Neuronal stem cell (in vitro differentiated cells): ENCODE results near the gene MICAL2.

ENCODE experiments used
- DNase-seq: peaks from one replicate; pipeline ENCODE4 v3.0.0-alpha.2; 2013; ENCODE audit warnings: low spot score
- H2AFZ ChIP-seq: one replicate; pipeline ENCODE4 v1.6.1; 2013; ENCODE audit warnings: mild to moderate bottlenecking, low read length, inconsistent platforms
- H2AK5ac ChIP-seq: 2 replicates; pipeline ENCODE4 v1.6.1; 2013; ENCODE audit warnings: low read depth, mild to moderate bottlenecking, inconsistent platforms, low read length, moderate library complexity, mixed read lengths
- H2BK120ac ChIP-seq: 2 replicates; pipeline ENCODE4 v1.6.1; 2013; ENCODE audit warnings: low read depth, mild to moderate bottlenecking, inconsistent platforms, low read length, moderate library complexity, mixed read lengths
- H2BK12ac ChIP-seq: one replicate; pipeline ENCODE4 v1.6.1; 2013; ENCODE audit warnings: low read length, inconsistent platforms
- H2BK15ac ChIP-seq: 2 replicates; pipeline ENCODE4 v1.6.1; 2013; ENCODE audit warnings: mild to moderate bottlenecking, low read length, inconsistent platforms, mixed read lengths
- H2BK5ac ChIP-seq: one replicate; pipeline ENCODE4 v1.6.1; 2013; ENCODE audit warnings: inconsistent platforms, mild to moderate bottlenecking, low read length, moderate library complexity
- H3K14ac ChIP-seq: one replicate; pipeline ENCODE4 v1.6.1; 2013; ENCODE audit warnings: low read length, inconsistent platforms
- H3K18ac ChIP-seq: 2 replicates; pipeline ENCODE4 v1.6.1; 2013; ENCODE audit warnings: low read length, inconsistent platforms
- H3K23ac ChIP-seq: 2 replicates; pipeline ENCODE4 v1.6.1; 2013; ENCODE audit warnings: low read depth, mild to moderate bottlenecking, mixed read lengths, low read length, inconsistent platforms; ENCODE audit not compliant: poor library complexity
- H3K27ac ChIP-seq: replicated peaks from 3 replicates; pipeline ENCODE4 v1.5.1; 2013; ENCODE audit warnings: low read length, inconsistent platforms
- H3K27me3 ChIP-seq, 3 experiments: 2 replicates each; pipeline ENCODE4 v1.6.1; 2013; ENCODE audit warnings: low read length in 3 of 3, mild to moderate bottlenecking in 2 of 3, inconsistent platforms in 1 of 3, low read depth in 1 of 3, mixed read lengths in 1 of 3, moderate library complexity in 1 of 3; ENCODE audit not compliant: control insufficient read depth in 3 of 3, insufficient read depth in 3 of 3
- H3K36me3 ChIP-seq, 2 donors: replicated peaks in 1 of 2; 2 replicates each; pipeline ENCODE4 v1.6.1; 2013; ENCODE audit warnings: low read length in 2 of 2; ENCODE audit not compliant: control insufficient read depth in 2 of 2, insufficient read depth in 2 of 2
- H3K4ac ChIP-seq: 2 replicates; pipeline ENCODE4 v1.6.1; 2013; ENCODE audit warnings: inconsistent platforms, mild to moderate bottlenecking, low read length, moderate library complexity
- H3K4me1 ChIP-seq, 2 donors: 1 replicate in 1 of 2; 2 replicates in 1 of 2; pipeline ENCODE4 v1.6.1; 2013; ENCODE audit warnings: low read length in 2 of 2, low read depth in 1 of 2; ENCODE audit not compliant: control insufficient read depth in 2 of 2, insufficient read depth in 1 of 2
- H3K4me2 ChIP-seq: one replicate; pipeline ENCODE4 v1.6.1; 2013; ENCODE audit warnings: mild to moderate bottlenecking, low read length, inconsistent platforms; ENCODE audit not compliant: insufficient read depth, poor library complexity, severe bottlenecking
- H3K4me3 ChIP-seq, 2 donors: 2 replicates each; pipeline ENCODE4 v1.5.1; 2013; ENCODE audit warnings: low read length in 2 of 2, mild to moderate bottlenecking in 2 of 2, inconsistent platforms in 1 of 2, moderate library complexity in 1 of 2
- H3K79me1 ChIP-seq: one replicate; pipeline ENCODE4 v1.6.1; 2013; ENCODE audit warnings: low read depth, mild to moderate bottlenecking, inconsistent platforms, low read length, moderate library complexity
- H3K9ac ChIP-seq: one replicate; pipeline ENCODE4 v1.6.1; 2013; ENCODE audit warnings: mild to moderate bottlenecking, low read depth, low read length, inconsistent platforms; ENCODE audit not compliant: poor library complexity
- H3K9me3 ChIP-seq, 2 donors: replicated peaks in 1 of 2; 2 replicates each; pipeline versions ENCODE3 to v1.6.1; 2013; ENCODE audit warnings: low read length in 2 of 2, mild to moderate bottlenecking in 2 of 2, inconsistent platforms in 1 of 2, low read depth in 1 of 2, mixed read lengths in 1 of 2, moderate library complexity in 1 of 2; ENCODE audit not compliant: control insufficient read depth in 2 of 2, insufficient read depth in 1 of 2
- H4K8ac ChIP-seq: one replicate; pipeline ENCODE4 v1.6.1; 2013; ENCODE audit warnings: low read depth, mild to moderate bottlenecking, inconsistent platforms, low read length, moderate library complexity
- H4K91ac ChIP-seq: one replicate; pipeline ENCODE4 v1.6.1; 2013; ENCODE audit warnings: low read length, low read depth, mild to moderate bottlenecking, inconsistent platforms; ENCODE audit not compliant: poor library complexity
- WGBS, 2 donors: extraction: QIAGEN DNeasy Blood & Tissue Kit; methylation state at CpG; one replicate each; pipeline ENCODE4 v1.1.7; 2013; ENCODE audit warnings: missing lambda C conversion rate in 2 of 2, mixed read lengths in 1 of 2; ENCODE audit not compliant: insufficient read length in 2 of 2, insufficient replicate concordance in 1 of 2; ENCODE audit errors: extremely low coverage in 2 of 2; 5-methylcytosine and 5-hydroxymethylcytosine counted together

The MICAL2 gene

GRCh38 chr11:12288931-12289666 lies 178.7 kb downstream of the MICAL2 start:
- WGBS, 2 donors: no CpG with 5 or more reads among the region's 14 CpGs

DNA sequence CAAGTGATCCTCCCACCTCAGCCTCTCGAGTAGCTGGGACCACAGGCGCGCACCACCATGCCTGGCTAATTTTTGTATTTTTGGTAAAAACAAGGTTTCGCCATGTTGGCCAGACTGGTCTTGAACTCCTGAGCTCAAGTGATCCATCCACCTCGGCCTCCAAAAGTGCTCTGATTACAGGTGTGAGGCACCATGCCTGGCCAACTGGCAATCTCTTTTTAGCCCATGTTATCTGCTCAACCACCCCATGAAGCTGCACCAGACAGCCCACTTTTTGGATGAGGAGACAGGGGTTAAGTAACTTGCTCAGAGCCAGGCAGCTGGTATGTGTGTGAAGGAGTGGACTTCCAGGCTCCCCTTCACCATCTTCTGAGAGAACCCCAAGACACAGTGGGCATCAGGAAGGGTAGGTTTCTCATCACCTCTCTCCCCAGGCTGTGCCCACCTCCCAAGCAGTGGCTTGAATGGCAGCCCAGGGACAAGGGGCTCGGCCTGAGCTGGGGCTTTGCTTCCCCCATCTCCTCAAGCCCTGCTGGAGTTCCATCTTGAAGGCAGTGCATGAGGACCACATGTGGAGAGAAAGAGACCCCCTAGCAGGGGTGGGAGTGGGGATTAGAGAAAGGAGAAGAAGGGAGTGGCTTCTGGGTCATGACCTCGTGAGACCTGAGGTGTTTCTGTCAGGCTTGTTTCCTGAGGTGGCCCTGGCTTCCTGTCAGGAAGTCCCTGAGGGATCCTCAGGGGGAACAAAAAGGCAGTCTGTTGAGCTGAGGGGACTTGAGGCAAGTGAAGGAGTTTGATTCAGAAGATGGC lies 179.5 kb downstream of the MICAL2 start:
- peak overlapping the region; percentile 53 for H2AK5ac ChIP-seq
- no peak overlapping the region for H3K14ac ChIP-seq
- no peak overlapping the region for H4K91ac ChIP-seq
- H3K27me3 ChIP-seq: no peaks in the 10 kb centered on the region
- no peak overlapping the region for H3K9ac ChIP-seq
- H2BK120ac ChIP-seq: no peak overlapping the region
- H3K23ac ChIP-seq: no peak overlapping the region
- H3K27ac ChIP-seq: no peak overlapping the region
- H4K8ac ChIP-seq: no peak overlapping the region
- no CpG with 5 or more reads among the region's 7 CpGs for WGBS, 2 donors
- no peak for DNase-seq
- H3K9me3 ChIP-seq: no peaks in the 10 kb centered on the region
- H3K4me3 ChIP-seq: no peak overlapping the region
- H2BK5ac ChIP-seq: no peak overlapping the region
- H3K4me1 ChIP-seq: peaks cover 0 to 12% of the 10 kb centered on the region in 2 donors
- H2BK12ac ChIP-seq: no peak overlapping the region
- H2AFZ ChIP-seq: no peak overlapping the region
- no peak overlapping the region for H3K18ac ChIP-seq
- no peak overlapping the region for H3K4me2 ChIP-seq
- no peaks in the 10 kb centered on the region for H3K79me1 ChIP-seq
- no peak overlapping the region for H3K4ac ChIP-seq
- peak overlapping the region; percentile 7 for H2BK15ac ChIP-seq
- H3K36me3 ChIP-seq: no peaks in the 10 kb centered on the region

More at GRCh38 chr11:12288931-12289666, 178.7 kb downstream of the MICAL2 start:
- Histone ChIP-seq H3K4me3 (no peak overlapping the region), H3K79me1 (no peaks in the 10 kb centered on the region), H2BK5ac (peak overlapping the region; percentile 17), H3K4me1 (peaks cover 0 to 12% of the 10 kb centered on the region in 2 donors), H3K9ac (no peak overlapping the region), H3K4ac (no peak overlapping the region), H4K8ac (no peak overlapping the region), H2AFZ (peak overlapping the region; percentile 47), H2BK12ac (peak overlapping the region; percentile 82), H4K91ac (no peak overlapping the region), H3K9me3 (no peaks in the 10 kb centered on the region), H3K27ac (no peak overlapping the region), H3K27me3 (no peaks in the 10 kb centered on the region), H3K36me3 (no peaks in the 10 kb centered on the region), H2BK120ac (no peak overlapping the region), H2AK5ac (peak overlapping the region; percentile 70), H2BK15ac (peak overlapping the region; percentile 69), H3K18ac (peak overlapping the region; percentile 91), H3K4me2 (no peak overlapping the region), H3K14ac (peak overlapping the region; percentile 11), H3K23ac (peak overlapping the region; percentile 29)
- no peak for DNase-seq

DNA sequence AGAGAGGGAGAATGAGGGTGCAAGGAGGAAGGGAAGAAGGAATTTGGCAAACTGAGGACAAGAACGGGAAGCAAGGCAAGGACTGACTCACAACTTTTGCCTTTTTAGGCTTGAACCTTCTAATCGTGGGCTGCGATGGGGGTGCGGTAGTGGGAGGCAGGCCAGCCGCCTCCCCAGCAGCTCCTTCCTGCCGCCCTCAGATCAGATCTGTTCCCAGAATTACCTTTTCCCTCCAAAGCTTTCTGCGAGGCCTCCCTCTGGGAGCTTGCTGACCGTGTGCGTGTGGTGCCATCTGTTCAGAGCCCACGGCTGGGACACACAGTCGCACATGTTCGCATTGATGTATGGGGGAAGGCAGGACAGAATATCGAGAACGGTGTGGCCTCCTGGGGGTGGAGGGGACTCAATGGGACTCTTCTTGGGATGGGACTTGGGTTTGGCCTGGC lies 180.1 kb downstream of the MICAL2 start:
- Histone ChIP-seq H2BK120ac (no peak overlapping the region), H4K91ac (no peak overlapping the region), H3K23ac (no peak overlapping the region), H3K27ac (no peak overlapping the region), H3K9me3 (no peaks in the 10 kb centered on the region), H2AK5ac (no peak overlapping the region), H3K18ac (no peak overlapping the region), H3K4me3 (no peak overlapping the region), H4K8ac (no peak overlapping the region), H2BK5ac (no peak overlapping the region), H2BK15ac (no peak overlapping the region), H3K4me1 (peaks cover 0 to 12% of the 10 kb centered on the region in 2 donors), H2BK12ac (no peak overlapping the region), H3K9ac (no peak overlapping the region), H3K79me1 (no peaks in the 10 kb centered on the region), H3K36me3 (no peaks in the 10 kb centered on the region), H3K27me3 (no peaks in the 10 kb centered on the region), H2AFZ (no peak overlapping the region), H3K4ac (no peak overlapping the region), H3K14ac (no peak overlapping the region), H3K4me2 (no peak overlapping the region)
- DNase-seq: no peak
- WGBS, 2 donors: no CpG with 5 or more reads among the region's 14 CpGs

GRCh38 chr11:12291313-12291712 lies 180.9 kb downstream of the MICAL2 start:
- Histone ChIP-seq H3K27me3 (no peaks in the 10 kb centered on the region), H4K8ac (no peak overlapping the region), H3K14ac (no peak overlapping the region), H3K18ac (no peak overlapping the region), H3K79me1 (no peaks in the 10 kb centered on the region), H3K4ac (no peak overlapping the region), H3K4me3 (no peak overlapping the region), H3K27ac (no peak overlapping the region), H4K91ac (no peak overlapping the region), H3K4me2 (no peak overlapping the region), H3K9ac (no peak overlapping the region), H3K36me3 (no peaks in the 10 kb centered on the region), H2BK5ac (no peak overlapping the region), H3K9me3 (no peaks in the 10 kb centered on the region), H3K23ac (no peak overlapping the region), H2BK15ac (no peak overlapping the region), H2BK12ac (no peak overlapping the region), H2AFZ (no peak overlapping the region), H2AK5ac (no peak overlapping the region), H2BK120ac (no peak overlapping the region), H3K4me1 (peaks cover 0 to 12% of the 10 kb centered on the region in 2 donors)
- no peak for DNase-seq
- WGBS, 2 donors: no CpG with 5 or more reads among the region's 4 CpGs
